K562 (cell line): ENCODE results near the gene P2RX5. TPM values are rescaled to one million over a fixed set of nuclear protein-coding genes. Genes with fewer than 3 reads are reported as not detected.

Experiments used
- ADNP ChIP-seq: fragments of 200-800 bp; sonication (Bioruptor generic); IDR thresholded peaks from 2 replicates; pipeline ENCODE4 v1.6.1; 2016; ENCODE audit warnings: missing genetic modification characterization, missing compliant biosample characterization
- AFF1 ChIP-seq, 2 experiments: fragments of 450-650 bp; IDR thresholded peaks; 2 replicates each; pipeline ENCODE4 v1.6.1; 2018; ENCODE audit warnings: mild to moderate bottlenecking in 2 of 2, low read depth in 1 of 2; ENCODE audit not compliant: partially characterized antibody in 2 of 2
- FOXM1 ChIP-seq, 2 experiments: fragments of 450-650 bp in 1 of 2; sonication (generic) in 1 of 2; formaldehyde crosslinking in 1 of 2; IDR thresholded peaks; 2 replicates each; pipeline versions ENCODE4 v1.6.1 to v1.9.0; 2017 to 2022; ENCODE audit warnings: low read depth in 2 of 2, mild to moderate bottlenecking in 2 of 2, missing genetic modification reagents in 1 of 2, moderate library complexity in 1 of 2
- L3MBTL2 ChIP-seq: fragments of 450-650 bp; IDR thresholded peaks from 2 replicates; pipeline ENCODE4 v1.6.1; 2016; ENCODE audit warnings: mild to moderate bottlenecking, moderate library complexity
- LARP7 ChIP-seq: fragments of 450-650 bp; IDR thresholded peaks from 2 replicates; pipeline ENCODE4 v1.6.1; 2016
- LEF1 ChIP-seq: fragments of 450-650 bp; IDR thresholded peaks from 2 replicates; pipeline ENCODE4 v1.6.1; 2016; ENCODE audit warnings: mild to moderate bottlenecking
- MAX ChIP-seq: sonication (generic); formaldehyde crosslinking; IDR thresholded peaks from 2 replicates; pipeline ENCODE4 v1.9.0; 2022; ENCODE audit warnings: mild to moderate bottlenecking, missing genetic modification reagents
- NR2F6 ChIP-seq: fragments of 450-650 bp; formaldehyde crosslinking; IDR thresholded peaks from 2 replicates; pipeline ENCODE4 v1.4.0; 2020; ENCODE audit warnings: mild to moderate bottlenecking
- REST ChIP-seq, 2 experiments: fragments of 450-650 bp; formaldehyde crosslinking in 1 of 2; IDR thresholded peaks; 2 replicates each; pipeline versions ENCODE4 v1.4.0 to v1.6.1; 2014 to 2020; ENCODE audit warnings: mild to moderate bottlenecking in 2 of 2, borderline replicate concordance in 1 of 2, low read depth in 1 of 2
- SRSF1 ChIP-seq: fragments of 200-400 bp; formaldehyde crosslinking; IDR thresholded peaks from 2 replicates; pipeline ENCODE4 v1.6.1; 2017; ENCODE audit warnings: mild to moderate bottlenecking, low read depth, low read length, moderate library complexity
- polyA plus RNA-seq, 8 experiments: library from polyadenylated mRNA; depleted of rRNA in 4 of 8; stranded (reverse) in 5 of 8; unstranded in 3 of 8; fragments of >200 nt; fragmentation: Nextera tagmentation in 2 of 8; fragmentation: Illumina TruSeq in 1 of 8; extraction: Ambion mirVana in 2 of 8; extraction: Trizol in 1 of 8; gene quantifications; 2 replicates each; pipeline versions ENCODE4 v1.2.1 to v1.2.3, GENCODE V29; 2011 to 2014; ENCODE audit warnings: inconsistent platforms in 1 of 8, missing spikeins in 1 of 8
- total RNA-seq, 7 experiments: library from RNA; depleted of rRNA in 6 of 7; stranded (reverse); fragments of >200 nt in 6 of 7; fragmentation: Illumina TruSeq in 2 of 7; extraction: Trizol in 2 of 7; gene quantifications; 2 replicates each; pipeline versions ENCODE4 v1.2.1 to v1.2.3, GENCODE V29; 2011 to 2021; ENCODE audit warnings: low replicate concordance in 1 of 7
- TF ChIP-seq, protein P1 (sequence below): sonication (generic); IDR thresholded peaks from 2 replicates; pipeline ENCODE4 v1.6.1; 2016

Gene P2RX5
- total and polyA plus RNA-seq, 9 of the 15 experiments (the other 6 are each of a cell fraction or from before 2014, with no cell fraction given) = 0.31 to 4.0 (median 1.3) TPM

DNA sequence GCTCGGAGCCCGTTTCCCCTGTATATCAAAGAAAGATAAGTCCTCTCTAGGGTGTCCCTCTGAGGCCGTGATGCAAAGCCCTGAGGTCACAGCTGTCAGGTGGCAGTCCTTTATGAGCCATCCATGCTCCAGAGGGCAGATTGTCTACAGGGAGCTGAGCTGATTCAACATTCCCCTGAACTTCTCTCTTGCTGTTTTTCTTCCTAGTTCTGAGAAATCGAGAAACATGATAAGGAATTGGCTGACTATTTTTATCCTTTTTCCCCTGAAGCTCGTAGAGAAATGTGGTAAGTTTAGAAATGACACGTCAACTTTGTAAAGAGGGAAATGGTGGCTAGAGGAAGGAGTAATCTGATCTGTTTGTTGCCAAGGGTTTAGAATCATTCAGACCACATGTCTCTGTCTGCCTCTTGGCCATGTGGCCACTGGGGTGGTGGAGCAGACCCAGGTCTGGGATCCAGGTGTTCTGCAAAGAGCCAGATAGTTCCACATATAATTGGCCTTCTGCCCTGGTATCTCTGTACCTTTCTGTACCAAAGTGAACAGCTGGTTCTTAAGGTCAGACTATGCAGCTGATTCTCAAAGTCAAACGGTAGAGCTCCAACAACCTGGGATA, 55.9 kb downstream of the P2RX5 start (continued):
- TF ChIP-seq REST (IDR thresholded peaks at IDR 0.05; ENCODE audit: borderline replicate concordance) (peak; percentile 2; the same call in 1 of the 2 replicates), REST (CRISPR knock-in tag; IDR thresholded peaks at IDR 0.05; ENCODE audit: low read depth) (no peak), SRSF1 (no peak), L3MBTL2 (peak; percentile 80; the same call in 1 of the 2 replicates), ADNP (no peak), FOXM1 (IDR thresholded peaks at IDR 0.05; ENCODE audit: low read depth) (peak; percentile 30; the same call in 1 of the 2 replicates), FOXM1 (CRISPR knock-in tag; IDR thresholded peaks at IDR 0.05; ENCODE audit: low read depth) (no peak), AFF1 (IDR thresholded peaks at IDR 0.05; ENCODE audit: low read depth in 1 of 2, partially characterized antibody in 2 of 2) (peak in 1 of 2 experiments; percentile 58), LARP7 (no peak), MAX (CRISPR knock-in tag) (peak; percentile 94), LEF1 (peak; percentile 60; the same call in 1 of the 2 replicates), NR2F6 (CRISPR knock-in tag) (no peak)
- TF ChIP-seq, protein P1, sequence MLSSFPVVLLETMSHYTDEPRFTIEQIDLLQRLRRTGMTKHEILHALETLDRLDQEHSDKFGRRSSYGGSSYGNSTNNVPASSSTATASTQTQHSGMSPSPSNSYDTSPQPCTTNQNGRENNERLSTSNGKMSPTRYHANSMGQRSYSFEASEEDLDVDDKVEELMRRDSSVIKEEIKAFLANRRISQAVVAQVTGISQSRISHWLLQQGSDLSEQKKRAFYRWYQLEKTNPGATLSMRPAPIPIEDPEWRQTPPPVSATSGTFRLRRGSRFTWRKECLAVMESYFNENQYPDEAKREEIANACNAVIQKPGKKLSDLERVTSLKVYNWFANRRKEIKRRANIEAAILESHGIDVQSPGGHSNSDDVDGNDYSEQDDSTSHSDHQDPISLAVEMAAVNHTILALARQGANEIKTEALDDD = 0 out of 2 replicates have a peak, but pooled peaks have one; percentile 37
